ENCODE data around the gene PTGIR.

DNA sequence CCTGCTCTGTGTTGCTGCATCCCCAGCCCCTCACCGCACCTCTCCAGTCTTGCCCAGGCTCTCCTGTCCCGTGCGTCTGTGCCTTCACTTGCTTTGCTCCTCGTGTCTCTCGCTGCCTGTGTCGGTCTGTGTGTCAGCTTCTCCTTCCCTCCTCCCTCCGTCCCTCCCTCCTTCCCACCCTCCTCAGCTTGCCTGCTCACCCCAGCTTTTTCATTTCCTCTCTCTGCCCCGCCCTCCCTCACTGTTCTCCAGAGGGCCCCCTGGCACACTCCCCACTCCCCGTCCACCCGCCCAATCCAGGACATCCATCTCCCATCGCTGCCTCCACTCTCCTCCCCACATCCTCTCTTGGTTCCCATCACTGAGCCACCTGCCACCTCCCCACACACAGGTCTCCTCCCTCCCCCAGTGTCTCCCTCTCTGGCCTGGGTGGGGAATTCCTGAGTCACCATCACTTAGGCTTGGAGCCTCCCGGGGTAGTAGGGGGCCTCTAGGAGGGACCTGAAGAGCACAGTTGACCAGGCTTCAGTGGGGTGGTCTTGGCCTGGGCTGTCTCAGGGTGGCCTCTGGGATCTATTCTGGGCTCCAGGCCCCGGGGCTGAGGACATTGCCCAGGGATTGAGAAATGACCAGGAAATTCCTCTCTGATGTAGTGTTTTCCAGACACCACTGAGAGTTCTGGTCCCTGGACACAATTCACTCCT lies at the start of gene PTGIR:
- no peak for TF ChIP-seq POLR2A (IDR thresholded peaks at IDR 0.05; ENCODE audit: low read depth, low read length)
- TF ChIP-seq POLR2AphosphoS5 (IDR thresholded peaks at IDR 0.05; ENCODE audit: low read depth, low read length), result no peak

Data from GM12891 (cell line).